Measurements from ENCODE around the gene ZPBP2. TPM values are rescaled to one million over a fixed set of nuclear protein-coding genes. Genes with fewer than 3 reads are reported as not detected.
A peak's percentile ranks its signal among the peaks of the same experiment; 100 is the strongest.

ZPBP2 gene
- total RNA-seq, 1 experiment from 2014 or later, result not detected

GRCh38 chr17:39916918-39917317 is 48.9 kb downstream of the ZPBP2 start:
- ATAC-seq, result peak; percentile 47; the same call in 1 of the 2 replicates
- no peak for DNase-seq (ENCODE audit: low spot score)
- H3K4me1 Mint-ChIP-seq, result peaks cover 2% of the 10 kb centered on the region
- no peaks in the 10 kb centered on the region for H3K9me3 Mint-ChIP-seq
- CTCF ChIA-PET, result interaction anchor here (0.5 to 2.0 kb wide), 3 partner anchors 21 to 63 kb away, joined by 4 to 6 read pairs (median 4); partner anchors contain the start of gene PSMD3
- POLR2A ChIA-PET, result no interaction called here
- peaks cover 16% of the 10 kb centered on the region for H3K36me3 Mint-ChIP-seq
- no peaks in the 10 kb centered on the region for H3K27me3 Mint-ChIP-seq (ENCODE audit: low read depth)
- H3K27ac Mint-ChIP-seq, result 0 out of 2 replicates have a peak overlapping the region, but pooled peaks have one; percentile 28
- no peak for TF ChIP-seq SP1 (CRISPR knock-in tag; conservative IDR thresholded peaks at IDR 0.05)
- TF ChIP-seq ZNF281 (CRISPR knock-in tag; IDR thresholded peaks at IDR 0.05), result no peak
- TF ChIP-seq MXD4 (CRISPR knock-in tag; IDR thresholded peaks at IDR 0.05; ENCODE audit: borderline replicate concordance), result no peak
- no peak for TF ChIP-seq ZMAT4 (CRISPR knock-in tag; IDR thresholded peaks at IDR 0.05)
- TF ChIP-seq, protein P1, sequence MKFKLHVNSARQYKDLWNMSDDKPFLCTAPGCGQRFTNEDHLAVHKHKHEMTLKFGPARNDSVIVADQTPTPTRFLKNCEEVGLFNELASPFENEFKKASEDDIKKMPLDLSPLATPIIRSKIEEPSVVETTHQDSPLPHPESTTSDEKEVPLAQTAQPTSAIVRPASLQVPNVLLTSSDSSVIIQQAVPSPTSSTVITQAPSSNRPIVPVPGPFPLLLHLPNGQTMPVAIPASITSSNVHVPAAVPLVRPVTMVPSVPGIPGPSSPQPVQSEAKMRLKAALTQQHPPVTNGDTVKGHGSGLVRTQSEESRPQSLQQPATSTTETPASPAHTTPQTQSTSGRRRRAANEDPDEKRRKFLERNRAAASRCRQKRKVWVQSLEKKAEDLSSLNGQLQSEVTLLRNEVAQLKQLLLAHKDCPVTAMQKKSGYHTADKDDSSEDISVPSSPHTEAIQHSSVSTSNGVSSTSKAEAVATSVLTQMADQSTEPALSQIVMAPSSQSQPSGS (CRISPR knock-in tag; IDR thresholded peaks at IDR 0.05; ENCODE audit: borderline replicate concordance, low read depth), result no peak
- TF ChIP-seq ATF6 (CRISPR knock-in tag; IDR thresholded peaks at IDR 0.05), result no peak
- TF ChIP-seq ZNF121 (CRISPR knock-in tag; IDR thresholded peaks at IDR 0.05), result no peak
- no peak for TF ChIP-seq ZNF232 (CRISPR knock-in tag; IDR thresholded peaks at IDR 0.05)
- TF ChIP-seq NFYB (CRISPR knock-in tag; conservative IDR thresholded peaks at IDR 0.05; ENCODE audit: low read depth), result no peak
- TF ChIP-seq, protein P2, sequence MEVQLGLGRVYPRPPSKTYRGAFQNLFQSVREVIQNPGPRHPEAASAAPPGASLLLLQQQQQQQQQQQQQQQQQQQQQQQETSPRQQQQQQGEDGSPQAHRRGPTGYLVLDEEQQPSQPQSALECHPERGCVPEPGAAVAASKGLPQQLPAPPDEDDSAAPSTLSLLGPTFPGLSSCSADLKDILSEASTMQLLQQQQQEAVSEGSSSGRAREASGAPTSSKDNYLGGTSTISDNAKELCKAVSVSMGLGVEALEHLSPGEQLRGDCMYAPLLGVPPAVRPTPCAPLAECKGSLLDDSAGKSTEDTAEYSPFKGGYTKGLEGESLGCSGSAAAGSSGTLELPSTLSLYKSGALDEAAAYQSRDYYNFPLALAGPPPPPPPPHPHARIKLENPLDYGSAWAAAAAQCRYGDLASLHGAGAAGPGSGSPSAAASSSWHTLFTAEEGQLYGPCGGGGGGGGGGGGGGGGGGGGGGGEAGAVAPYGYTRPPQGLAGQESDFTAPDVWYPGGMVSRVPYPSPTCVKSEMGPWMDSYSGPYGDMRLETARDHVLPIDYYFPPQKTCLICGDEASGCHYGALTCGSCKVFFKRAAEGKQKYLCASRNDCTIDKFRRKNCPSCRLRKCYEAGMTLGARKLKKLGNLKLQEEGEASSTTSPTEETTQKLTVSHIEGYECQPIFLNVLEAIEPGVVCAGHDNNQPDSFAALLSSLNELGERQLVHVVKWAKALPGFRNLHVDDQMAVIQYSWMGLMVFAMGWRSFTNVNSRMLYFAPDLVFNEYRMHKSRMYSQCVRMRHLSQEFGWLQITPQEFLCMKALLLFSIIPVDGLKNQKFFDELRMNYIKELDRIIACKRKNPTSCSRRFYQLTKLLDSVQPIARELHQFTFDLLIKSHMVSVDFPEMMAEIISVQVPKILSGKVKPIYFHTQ (CRISPR knock-in tag; IDR thresholded peaks at IDR 0.05), result no peak
- no peak for TF ChIP-seq ZNF396 (CRISPR knock-in tag; IDR thresholded peaks at IDR 0.05; ENCODE audit: borderline replicate concordance)
- no peak overlapping the region for H3K4me3 Mint-ChIP-seq

GRCh38 chr17:39919087-39919683 is 51.2 kb downstream of the ZPBP2 start:
- TF ChIP-seq ATF3 (CRISPR knock-in tag; conservative IDR thresholded peaks at IDR 0.05) (no peak), ZNF512 (CRISPR knock-in tag; IDR thresholded peaks at IDR 0.05; ENCODE audit: borderline replicate concordance) (no peak), TCF7 (CRISPR knock-in tag; IDR thresholded peaks at IDR 0.05; ENCODE audit: low read depth) (no peak), ZNF425 (CRISPR knock-in tag; conservative IDR thresholded peaks at IDR 0.05) (no peak), EMX1 (CRISPR knock-in tag; IDR thresholded peaks at IDR 0.05) (no peak), SOX15 (CRISPR knock-in tag; IDR thresholded peaks at IDR 0.05) (no peak)
- POLR2A ChIA-PET, result no interaction called here
- peaks cover 20% of the 10 kb centered on the region for H3K36me3 Mint-ChIP-seq
- H3K4me1 Mint-ChIP-seq, result peaks cover 4% of the 10 kb centered on the region
- H3K4me3 Mint-ChIP-seq, result no peak overlapping the region
- no peak overlapping the region for H3K27ac Mint-ChIP-seq
- DNase-seq (ENCODE audit: low spot score), result no peak
- no peaks in the 10 kb centered on the region for H3K27me3 Mint-ChIP-seq (ENCODE audit: low read depth)
- CTCF ChIA-PET, result interaction anchor here (0.6 kb wide), 1 partner anchor 167 kb away, joined by 4 read pairs; no protein-coding TSS in a partner anchor
- no peak for ATAC-seq
- no peaks in the 10 kb centered on the region for H3K9me3 Mint-ChIP-seq
